Lung (tissue), 12 donors: Measurements from ENCODE around the gene PLCB4. TPM values are rescaled to one million over a fixed set of nuclear protein-coding genes. Genes with fewer than 3 reads are reported as not detected.

Experiments used
- ATAC-seq: fragments of 200-7000 bp; cut with Tn5 transposase; one replicate; pipeline ENCODE4 v1.9.1; 2020; ENCODE audit warnings: moderate number of reproducible peaks; ENCODE audit not compliant: insufficient read depth, low FRiP score
- DNase-seq, 3 donors: peaks; one replicate each; pipeline ENCODE4 v3.0.0-alpha.2; 2013 to 2017
- H3K27ac ChIP-seq, 2 donors: one replicate each; pipeline ENCODE4 v1.5.1; 2013; ENCODE audit warnings: mild to moderate bottlenecking in 2 of 2, moderate library complexity in 2 of 2, control low read depth in 1 of 2, inconsistent platforms in 1 of 2, low read depth in 1 of 2, low read length in 1 of 2
- H3K27me3 ChIP-seq, 3 donors: one replicate each; pipeline ENCODE4 v1.5.1; 2013; ENCODE audit warnings: low read length in 2 of 3; ENCODE audit not compliant: control insufficient read depth in 3 of 3, insufficient read depth in 3 of 3
- H3K36me3 ChIP-seq, 4 donors: one replicate each; pipeline ENCODE4 v1.5.1; 2013; ENCODE audit warnings: low read length in 4 of 4, mild to moderate bottlenecking in 1 of 4, moderate library complexity in 1 of 4; ENCODE audit not compliant: control insufficient read depth in 4 of 4, insufficient read depth in 4 of 4
- H3K4me1 ChIP-seq, 5 donors: one replicate each; pipeline ENCODE4 v1.5.1; 2013; ENCODE audit warnings: low read length in 5 of 5, mild to moderate bottlenecking in 2 of 5, moderate library complexity in 1 of 5; ENCODE audit not compliant: control insufficient read depth in 5 of 5, insufficient read depth in 5 of 5
- H3K4me3 ChIP-seq: one replicate; pipeline ENCODE4 v1.5.1; 2013; ENCODE audit warnings: mild to moderate bottlenecking, control low read depth, moderate library complexity
- H3K9ac ChIP-seq, 2 donors: one replicate each; pipeline ENCODE4 v1.5.1; 2013; ENCODE audit warnings: low read length in 2 of 2, control low read depth in 1 of 2; ENCODE audit not compliant: insufficient read depth in 1 of 2
- H3K9me3 ChIP-seq, 4 donors: one replicate each; pipeline ENCODE4 v1.5.1; 2013; ENCODE audit warnings: low read length in 3 of 4, mild to moderate bottlenecking in 1 of 4, moderate library complexity in 1 of 4; ENCODE audit not compliant: control insufficient read depth in 4 of 4, insufficient read depth in 3 of 4
- CTCF ChIP-seq: IDR thresholded peaks from 2 replicates; pipeline ENCODE4 v1.5.1; 2012; ENCODE audit warnings: mild to moderate bottlenecking; ENCODE audit errors: control extremely low read depth, extremely low read depth
- WGBS, 2 donors: extraction: QIAGEN DNeasy Blood & Tissue Kit; methylation state at CpG; one replicate each; pipeline ENCODE4 v1.1.7; 2013; 5-methylcytosine and 5-hydroxymethylcytosine counted together
- polyA plus RNA-seq, 2 donors: library from polyadenylated mRNA; stranded (reverse); fragments of 200-250 nt; gene quantifications; one replicate each; pipeline ENCODE4 v1.2.1, GENCODE V29; 2013
- total RNA-seq, 2 donors: library from RNA; depleted of rRNA in 1 of 2; stranded (reverse); fragments of >200 nt in 1 of 2; gene quantifications; one replicate each; pipeline ENCODE4 v1.2.1, GENCODE V29; 2014 to 2021
- donor health status: control.
- donor health status: control.
- donor health status: Bipolar disorder and iron deficiency.
- donor health status: healthy.
- donor health status: DM: yes; HTN: yes; CAD: no.

The PLCB4 gene
- total and polyA plus RNA-seq, 4 donors = 2.1 to 18.6 (median 5.6) TPM

- H3K27ac ChIP-seq = no peak overlapping the region
- no peak overlapping the region for H3K9ac ChIP-seq
- H3K36me3 ChIP-seq = peaks cover 0 to 8% (median under 1%) of the 10 kb centered on the region in 4 donors
- peaks cover 0 to 2% (median 0%) of the 10 kb centered on the region in 4 donors for H3K9me3 ChIP-seq
- peak in 1 of 3 donors; percentile 16 for DNase-seq
- no peak overlapping the region for H3K4me3 ChIP-seq
- H3K4me1 ChIP-seq = peaks cover 0 to 27% (median 4%) of the 10 kb centered on the region in 5 donors
- ATAC-seq = no peak
- H3K27me3 ChIP-seq = no peaks in the 10 kb centered on the region
- WGBS, 2 donors = 63 to 89% methylated on average over 4 of the region's 4 CpGs
- no peak for TF ChIP-seq CTCF
Observed at GRCh38 chr20:9368893-9369292, 300.0 kb downstream of the PLCB4 start.

DNA sequence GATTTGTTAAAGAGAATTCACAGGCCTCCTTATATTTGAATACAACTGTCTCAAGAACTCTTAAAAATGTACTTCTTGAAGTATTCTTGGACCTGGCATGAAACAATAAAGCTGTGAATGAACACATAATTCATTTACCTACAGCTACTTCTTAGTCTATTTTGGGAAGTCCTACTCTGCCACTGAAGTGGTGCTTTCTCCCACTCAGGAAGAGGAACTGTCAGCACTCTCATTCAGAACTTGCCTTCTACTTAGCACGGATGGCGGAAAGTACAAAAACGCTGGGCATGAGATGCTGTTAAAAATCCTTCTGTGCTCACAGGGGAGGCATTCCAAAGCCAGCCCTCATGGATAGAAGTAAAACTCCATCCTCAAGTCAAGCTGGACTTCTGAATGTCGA lies 300.7 kb downstream of the PLCB4 start:
- ATAC-seq = no peak
- no peak overlapping the region for H3K4me3 ChIP-seq
- peaks cover 0 to 8% (median 0%) of the 10 kb centered on the region in 4 donors for H3K36me3 ChIP-seq
- no peak overlapping the region for H3K27ac ChIP-seq
- no peak for DNase-seq
- H3K9ac ChIP-seq = no peak overlapping the region
- peaks cover 2 to 27% (median 4%) of the 10 kb centered on the region in 5 donors for H3K4me1 ChIP-seq
- no peaks in the 10 kb centered on the region for H3K27me3 ChIP-seq
- TF ChIP-seq CTCF = no peak
- WGBS, 2 donors = 72 to 75% methylated on average over 4 of the region's 4 CpGs
- H3K9me3 ChIP-seq = peaks cover 0 to 2% (median 0%) of the 10 kb centered on the region in 4 donors

GRCh38 chr20:9374072-9374471 lies 305.2 kb downstream of the PLCB4 start:
- WGBS, 2 donors = 81 to 88% methylated on average over 5 of the region's 5 CpGs
- no peaks in the 10 kb centered on the region for H3K27me3 ChIP-seq
- no peak for DNase-seq
- no peak for ATAC-seq
- H3K9me3 ChIP-seq = peaks cover 0 to 2% (median 0%) of the 10 kb centered on the region in 4 donors
- H3K4me3 ChIP-seq = no peak overlapping the region
- no peak for TF ChIP-seq CTCF
- H3K4me1 ChIP-seq = peaks cover 0 to 13% (median 2%) of the 10 kb centered on the region in 5 donors
- no peak overlapping the region for H3K27ac ChIP-seq
- H3K36me3 ChIP-seq = peaks cover 0 to 5% (median 0%) of the 10 kb centered on the region in 4 donors
- H3K9ac ChIP-seq = no peak overlapping the region

DNA sequence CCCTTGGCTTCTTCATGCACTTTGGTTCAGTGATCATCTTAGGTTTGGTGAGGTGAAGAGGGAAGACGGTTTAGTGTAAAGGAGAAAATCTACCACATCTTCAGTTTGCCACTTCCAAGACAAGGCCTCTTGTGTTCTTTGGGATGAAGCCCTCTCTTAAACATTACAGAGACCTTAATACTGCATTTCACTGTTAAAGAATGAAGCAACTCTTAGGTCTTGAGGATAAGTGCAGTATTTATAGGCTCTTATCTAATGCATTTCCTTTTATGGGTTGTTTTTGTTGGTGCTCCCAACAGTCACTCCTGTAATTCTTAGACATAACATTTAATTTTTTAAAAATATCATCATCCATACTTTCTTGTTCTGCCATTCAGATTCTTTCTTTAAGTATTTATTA lies 305.6 kb downstream of the PLCB4 start:
- H3K36me3 ChIP-seq = peaks cover 0 to 5% (median 0%) of the 10 kb centered on the region in 4 donors
- H3K4me1 ChIP-seq = peaks cover 0 to 13% (median 2%) of the 10 kb centered on the region in 5 donors
- no peak overlapping the region for H3K27ac ChIP-seq
- H3K9me3 ChIP-seq = peaks cover 0 to 2% (median 0%) of the 10 kb centered on the region in 4 donors
- no peak for TF ChIP-seq CTCF
- H3K27me3 ChIP-seq = no peaks in the 10 kb centered on the region
- no peak overlapping the region for H3K4me3 ChIP-seq
- no peak for ATAC-seq
- no peak overlapping the region for H3K9ac ChIP-seq
- WGBS, 2 donors = 98 to 100% methylated on average over 1 of the region's 1 CpG
- no peak for DNase-seq
